Ishikawa (cell line): Measurements from ENCODE around the gene RAB3C.

Experiments used
- CREB1 ChIP-seq: IDR thresholded peaks from 2 replicates; pipeline ENCODE4 v1.6.1; 2012; ENCODE audit warnings: low read depth
- EGR1 ChIP-seq: IDR thresholded peaks from 2 replicates; pipeline ENCODE4 v1.6.1; 2012
- EP300 ChIP-seq: IDR thresholded peaks from 2 replicates; pipeline ENCODE4 v1.6.1; 2012; ENCODE audit warnings: borderline replicate concordance
- FOXM1 ChIP-seq: IDR thresholded peaks from 2 replicates; pipeline ENCODE4 v1.6.1; 2012; ENCODE audit warnings: low read depth, borderline replicate concordance
- TAF1 ChIP-seq: IDR thresholded peaks from 2 replicates; pipeline ENCODE4 v1.6.1; 2012; ENCODE audit warnings: low read depth, mild to moderate bottlenecking
- TCF12 ChIP-seq: IDR thresholded peaks from 2 replicates; pipeline ENCODE4 v1.6.1; 2012; ENCODE audit warnings: low read depth
- ZBTB7A ChIP-seq: IDR thresholded peaks from 2 replicates; pipeline ENCODE4 v1.6.1; 2012; ENCODE audit warnings: low read depth
- TF ChIP-seq, protein P1 (sequence below): IDR thresholded peaks from 2 replicates; pipeline ENCODE4 v1.6.1; 2012; ENCODE audit warnings: low read depth, mild to moderate bottlenecking

DNA sequence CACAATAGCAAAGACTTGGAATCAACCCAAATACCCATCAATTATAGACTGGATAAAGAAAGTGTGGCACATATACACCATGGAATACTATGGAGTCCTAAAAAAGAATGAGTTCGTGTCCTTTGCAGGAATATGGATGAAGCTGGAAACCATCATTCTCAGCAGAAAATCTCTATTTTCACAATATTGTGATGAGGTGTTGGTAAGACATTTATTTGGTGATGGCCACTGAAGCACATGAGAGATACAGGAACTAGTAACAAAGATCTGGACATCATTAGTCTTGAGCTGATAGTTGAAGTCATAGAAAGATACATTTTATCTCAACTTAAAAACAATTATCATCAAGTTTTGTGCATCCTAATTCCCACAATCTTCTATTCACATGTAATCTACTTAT, 70.6 kb downstream of the RAB3C start:
- TF ChIP-seq ZBTB7A (no peak), CREB1 (no peak), EGR1 (no peak), FOXM1 (no peak), EP300 (no peak), TAF1 (no peak), TCF12 (no peak)
- TF ChIP-seq, protein P1, sequence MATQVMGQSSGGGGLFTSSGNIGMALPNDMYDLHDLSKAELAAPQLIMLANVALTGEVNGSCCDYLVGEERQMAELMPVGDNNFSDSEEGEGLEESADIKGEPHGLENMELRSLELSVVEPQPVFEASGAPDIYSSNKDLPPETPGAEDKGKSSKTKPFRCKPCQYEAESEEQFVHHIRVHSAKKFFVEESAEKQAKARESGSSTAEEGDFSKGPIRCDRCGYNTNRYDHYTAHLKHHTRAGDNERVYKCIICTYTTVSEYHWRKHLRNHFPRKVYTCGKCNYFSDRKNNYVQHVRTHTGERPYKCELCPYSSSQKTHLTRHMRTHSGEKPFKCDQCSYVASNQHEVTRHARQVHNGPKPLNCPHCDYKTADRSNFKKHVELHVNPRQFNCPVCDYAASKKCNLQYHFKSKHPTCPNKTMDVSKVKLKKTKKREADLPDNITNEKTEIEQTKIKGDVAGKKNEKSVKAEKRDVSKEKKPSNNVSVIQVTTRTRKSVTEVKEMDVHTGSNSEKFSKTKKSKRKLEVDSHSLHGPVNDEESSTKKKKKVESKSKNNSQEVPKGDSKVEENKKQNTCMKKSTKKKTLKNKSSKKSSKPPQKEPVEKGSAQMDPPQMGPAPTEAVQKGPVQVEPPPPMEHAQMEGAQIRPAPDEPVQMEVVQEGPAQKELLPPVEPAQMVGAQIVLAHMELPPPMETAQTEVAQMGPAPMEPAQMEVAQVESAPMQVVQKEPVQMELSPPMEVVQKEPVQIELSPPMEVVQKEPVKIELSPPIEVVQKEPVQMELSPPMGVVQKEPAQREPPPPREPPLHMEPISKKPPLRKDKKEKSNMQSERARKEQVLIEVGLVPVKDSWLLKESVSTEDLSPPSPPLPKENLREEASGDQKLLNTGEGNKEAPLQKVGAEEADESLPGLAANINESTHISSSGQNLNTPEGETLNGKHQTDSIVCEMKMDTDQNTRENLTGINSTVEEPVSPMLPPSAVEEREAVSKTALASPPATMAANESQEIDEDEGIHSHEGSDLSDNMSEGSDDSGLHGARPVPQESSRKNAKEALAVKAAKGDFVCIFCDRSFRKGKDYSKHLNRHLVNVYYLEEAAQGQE, result no peak
